ENCODE results near the gene CLDN18. TPM values are rescaled to one million over a fixed set of nuclear protein-coding genes. Genes with fewer than 3 reads are reported as not detected.

Gene CLDN18
- total RNA-seq, 4 donors from 2014 or later: 0.13 TPM; not detected in 3

- DNase-seq (ENCODE audit: low spot score in 2 of 2): no peak
- no peak for TF ChIP-seq POLR2A (IDR thresholded peaks at IDR 0.05)
- TF ChIP-seq CTCF (IDR thresholded peaks at IDR 0.05): no peak
- WGBS, 2 donors: 92 to 93% methylated on average over 18 of the region's 18 CpGs
- H3K4me3 ChIP-seq (ENCODE audit: low read depth, poor library complexity, severe bottlenecking): no peak overlapping the region
- intact Hi-C loops (cut with DNase I; ENCODE audit: low total_unique reads): no loop called here
Measured at GRCh38 chr3:137998121-137999042, 11.6 kb upstream of the CLDN18 start.

- no peak for DNase-seq (ENCODE audit: low spot score in 2 of 2)
- no peak overlapping the region for H3K4me3 ChIP-seq (ENCODE audit: low read depth, poor library complexity, severe bottlenecking)
- WGBS, 2 donors: 78 to 80% methylated on average over 2 of the region's 2 CpGs
- intact Hi-C loops (cut with DNase I; ENCODE audit: low total_unique reads): no loop called here
- TF ChIP-seq POLR2A (IDR thresholded peaks at IDR 0.05) (no peak), CTCF (IDR thresholded peaks at IDR 0.05) (no peak)
Measured at GRCh38 chr3:138003069-138003468, 6.9 kb upstream of the CLDN18 start.

GRCh38 chr3:138005627-138006026 is 4.3 kb upstream of the CLDN18 start:
- intact Hi-C loops (cut with DNase I; ENCODE audit: low total_unique reads): no loop called here
- H3K4me3 ChIP-seq (ENCODE audit: low read depth, poor library complexity, severe bottlenecking): no peak overlapping the region
- no peak for DNase-seq (ENCODE audit: low spot score in 2 of 2)
- no peak for TF ChIP-seq CTCF (IDR thresholded peaks at IDR 0.05)
- no peak for TF ChIP-seq POLR2A (IDR thresholded peaks at IDR 0.05)

GRCh38 chr3:138007898-138008297 is 2.1 kb upstream of the CLDN18 start:
- DNase-seq (ENCODE audit: low spot score in 2 of 2): no peak
- TF ChIP-seq CTCF (IDR thresholded peaks at IDR 0.05): no peak
- no peak for TF ChIP-seq POLR2A (IDR thresholded peaks at IDR 0.05)
- intact Hi-C loops (cut with DNase I; ENCODE audit: low total_unique reads): no loop called here
- 71 to 90% methylated on average over 1 of the region's 1 CpG for WGBS, 2 donors
- no peak overlapping the region for H3K4me3 ChIP-seq (ENCODE audit: low read depth, poor library complexity, severe bottlenecking)

GRCh38 chr3:138010273-138010590 is 267 bp downstream of the CLDN18 start:
- no peak overlapping the region for H3K4me3 ChIP-seq (ENCODE audit: low read depth, poor library complexity, severe bottlenecking)
- no peak for DNase-seq (ENCODE audit: low spot score in 2 of 2)
- WGBS, 2 donors: 96 to 97% methylated on average over 11 to 14 of the region's 14 CpGs
- TF ChIP-seq POLR2A (IDR thresholded peaks at IDR 0.05) (no peak), CTCF (IDR thresholded peaks at IDR 0.05) (no peak)
- intact Hi-C loops (cut with DNase I; ENCODE audit: low total_unique reads): no loop called here

- H3K4me3 ChIP-seq (ENCODE audit: low read depth, poor library complexity, severe bottlenecking): no peak overlapping the region
Measured at GRCh38 chr3:138011722-138012121, 1.8 kb downstream of the CLDN18 start.

More at GRCh38 chr3:138011722-138012121, 1.8 kb downstream of the CLDN18 start:
- WGBS, 2 donors: 81 to 83% methylated on average over 2 of the region's 2 CpGs
- DNase-seq (ENCODE audit: low spot score in 2 of 2): no peak
- TF ChIP-seq POLR2A (IDR thresholded peaks at IDR 0.05) (no peak), CTCF (IDR thresholded peaks at IDR 0.05) (no peak)
- intact Hi-C loops (cut with DNase I; ENCODE audit: low total_unique reads): no loop called here
